GM19328 (cell line): ENCODE measurements around the gene GRHL1.

Experiments
- ATAC-seq: cut with Tn5 transposase; IDR thresholded peaks from one replicate; pipeline ENCODE4 v1.9.1; 2021; ENCODE audit warnings: mild to moderate bottlenecking, moderate library complexity; ENCODE audit not compliant: unreplicated experiment

The GRHL1 gene

DNA sequence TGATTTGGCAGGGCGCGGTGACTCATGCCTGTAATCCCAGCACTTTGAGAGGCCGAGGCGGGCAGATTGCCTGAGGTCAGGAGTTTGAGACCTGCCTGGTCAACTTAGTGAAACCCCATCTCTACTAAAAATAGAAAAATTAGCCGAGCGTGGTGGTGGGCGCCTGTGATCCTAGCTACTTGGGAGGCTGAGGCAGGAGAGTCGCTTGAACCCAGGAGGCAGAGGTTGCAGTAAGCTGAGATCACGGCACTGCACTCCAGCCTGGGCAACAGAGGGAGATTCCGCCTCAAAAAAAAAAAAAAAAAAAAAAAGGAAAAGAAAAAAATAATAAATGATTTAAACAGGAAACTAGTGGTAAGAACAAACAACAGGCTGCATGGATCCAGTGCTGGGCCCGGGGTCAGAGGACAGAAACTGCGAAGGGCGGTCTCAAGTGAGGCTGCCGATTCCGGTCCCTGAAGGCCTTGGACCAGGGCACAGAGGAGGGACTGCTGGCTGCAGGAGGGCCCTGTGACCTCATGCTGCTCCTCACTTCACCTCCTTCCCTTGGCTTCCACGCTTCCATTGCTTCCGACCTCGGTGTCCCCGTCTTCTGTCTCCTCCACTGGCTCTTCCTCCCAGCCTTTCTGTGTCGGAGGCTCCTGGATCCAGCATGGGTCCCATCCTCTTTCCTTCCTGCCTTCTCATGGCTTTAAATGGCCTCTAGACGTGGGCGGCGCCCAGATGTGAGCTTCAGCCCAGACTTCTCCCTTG lies 2.1 kb upstream of the GRHL1 start:
- ATAC-seq = no peak

DNA sequence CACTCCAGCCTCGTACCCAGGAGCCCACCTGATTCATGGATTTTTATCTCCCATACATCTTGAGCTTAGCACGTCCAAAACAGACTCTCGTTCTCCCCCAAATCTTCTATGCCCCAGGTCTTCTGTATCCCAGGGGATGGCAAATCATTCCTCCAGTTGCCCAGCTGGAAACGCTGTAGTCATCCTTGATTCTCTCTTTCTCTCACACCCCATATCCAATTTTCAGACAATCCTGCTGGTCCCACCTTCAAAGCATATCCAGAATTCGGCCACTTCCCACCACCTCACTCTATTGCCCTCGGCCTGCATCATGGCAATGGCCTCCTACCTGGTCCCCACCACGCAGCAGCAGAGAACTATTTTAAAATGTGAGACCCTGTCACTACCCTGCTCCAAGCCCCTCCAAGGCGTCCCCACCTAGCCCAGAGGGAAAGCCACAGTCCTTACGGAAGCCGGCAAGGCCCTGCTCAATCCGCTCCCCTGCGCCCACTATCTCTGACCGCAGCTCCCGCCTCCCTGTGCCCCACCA lies 1.4 kb upstream of the GRHL1 start:
- no peak for ATAC-seq

DNA sequence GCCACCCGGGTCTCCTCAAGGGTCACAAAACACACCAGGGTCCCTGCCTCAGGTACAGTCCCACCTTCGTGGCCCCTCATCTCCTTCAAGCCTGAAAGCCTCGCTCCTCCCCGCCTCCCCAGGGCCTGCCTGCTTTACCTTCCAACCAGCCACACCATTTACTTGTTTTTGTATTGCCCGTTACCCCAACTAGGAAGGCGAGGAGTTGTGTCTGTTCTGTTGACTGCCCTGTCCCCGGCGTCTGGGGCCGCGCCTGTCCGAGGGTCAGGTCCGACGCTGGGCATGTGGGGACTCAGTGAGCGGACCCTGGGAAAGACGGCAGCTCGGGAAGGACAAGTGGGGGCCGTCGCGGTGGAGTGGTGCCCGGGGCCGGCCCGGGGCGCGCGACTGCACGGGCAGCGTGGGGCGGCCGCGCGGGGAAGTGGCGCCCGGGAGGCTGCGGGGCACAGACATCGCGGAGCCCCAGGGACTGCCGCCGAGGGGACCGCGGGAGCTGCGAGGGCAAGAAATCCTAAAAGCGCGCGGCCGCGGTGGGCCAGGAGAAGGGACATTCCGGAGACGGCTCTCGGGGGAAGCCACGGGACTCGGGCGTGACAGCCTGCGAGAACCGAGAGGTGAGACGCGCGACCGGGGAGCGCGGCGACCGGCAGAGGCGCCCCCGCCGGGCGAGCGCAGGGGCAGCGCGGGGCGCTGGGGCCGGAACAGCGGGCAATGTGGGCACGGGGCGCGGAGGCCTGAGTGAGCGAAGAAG lies 797 bp upstream of the GRHL1 start:
- ATAC-seq = peak; percentile 22

DNA sequence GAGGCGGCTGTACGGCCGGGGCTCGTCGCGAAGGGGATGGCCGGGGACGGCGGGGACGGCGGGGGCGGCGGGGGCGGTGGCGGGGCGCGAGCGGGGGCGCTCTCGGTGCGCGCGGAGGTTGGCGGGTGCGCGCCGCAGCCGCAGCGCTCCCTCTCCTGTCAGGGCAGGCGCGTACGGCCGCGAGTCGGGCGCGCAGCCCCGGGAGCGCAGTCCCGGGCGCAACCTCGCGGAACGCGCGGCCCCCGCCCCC lies 296 bp upstream of the GRHL1 start:
- no peak for ATAC-seq

DNA sequence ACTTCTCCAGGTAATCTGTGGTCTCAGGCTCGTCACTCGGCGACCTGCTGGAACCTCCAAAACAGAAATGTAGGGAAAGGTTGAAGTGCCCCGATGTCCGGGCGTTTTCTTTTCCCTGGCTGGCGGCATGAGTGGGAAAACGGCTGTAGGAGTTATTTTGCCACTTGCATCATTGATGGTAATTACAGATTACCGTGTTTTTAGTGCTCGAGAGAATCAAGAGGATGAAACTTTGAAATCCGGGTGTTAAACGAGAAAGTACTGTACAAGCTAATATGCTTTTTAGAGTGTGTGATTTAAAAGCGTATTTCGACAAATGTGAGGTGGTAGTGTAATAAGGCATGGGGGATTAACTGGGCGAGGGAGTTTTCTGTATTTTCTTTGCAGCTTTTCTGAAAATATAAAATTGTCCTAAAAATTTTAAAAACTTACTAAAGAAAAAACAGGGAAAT lies 819 bp downstream of the GRHL1 start:
- ATAC-seq = no peak

DNA sequence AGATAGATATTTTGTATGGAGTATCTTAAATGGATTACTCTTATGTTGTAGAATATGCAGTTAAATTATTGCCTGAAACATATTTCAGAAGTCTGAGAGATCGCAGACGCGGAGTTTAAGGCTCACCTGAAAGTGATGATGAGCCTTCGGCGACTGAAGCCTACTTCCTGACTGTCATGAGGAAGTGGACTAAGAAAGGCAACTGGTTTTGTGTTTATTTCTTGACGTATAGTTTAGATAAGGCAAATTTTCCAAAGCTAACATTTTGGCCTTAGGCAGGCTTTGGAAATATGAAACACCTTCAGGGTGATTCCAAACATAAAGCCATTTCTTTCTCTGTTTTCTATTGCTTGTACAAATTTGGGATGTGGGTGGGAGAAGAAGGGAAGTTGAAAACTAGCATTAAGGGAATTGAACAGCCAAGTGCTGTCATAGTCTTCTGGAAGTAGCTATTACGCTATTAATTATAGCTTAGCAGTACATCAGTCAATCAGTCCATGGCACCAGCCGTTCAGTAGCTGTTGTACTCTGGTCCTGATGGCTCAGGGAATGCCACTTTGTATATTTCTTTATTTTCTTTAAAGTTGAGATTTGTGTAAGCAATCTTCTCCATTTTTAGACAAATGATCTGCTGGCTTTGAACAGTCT lies 1.5 kb downstream of the GRHL1 start:
- no peak for ATAC-seq

DNA sequence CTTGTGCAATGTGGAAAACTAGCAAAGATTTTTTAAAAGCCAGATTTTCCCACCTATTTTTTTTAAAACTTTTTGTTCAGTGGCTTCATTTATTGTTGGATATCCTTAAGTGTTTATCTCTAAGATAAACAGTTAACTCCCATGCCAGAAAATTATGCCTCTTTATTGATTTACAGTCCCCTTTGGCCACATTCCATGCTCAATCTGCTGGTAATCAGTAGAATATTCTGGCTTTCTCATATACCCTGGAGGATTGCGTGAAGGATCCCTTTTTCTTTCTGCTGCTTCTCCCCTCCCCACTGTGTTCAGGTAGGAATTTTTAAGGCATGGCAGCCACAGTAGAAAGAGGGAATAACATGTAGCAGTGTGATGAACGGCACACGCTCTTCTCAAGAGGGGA lies 2.6 kb downstream of the GRHL1 start:
- no peak for ATAC-seq

DNA sequence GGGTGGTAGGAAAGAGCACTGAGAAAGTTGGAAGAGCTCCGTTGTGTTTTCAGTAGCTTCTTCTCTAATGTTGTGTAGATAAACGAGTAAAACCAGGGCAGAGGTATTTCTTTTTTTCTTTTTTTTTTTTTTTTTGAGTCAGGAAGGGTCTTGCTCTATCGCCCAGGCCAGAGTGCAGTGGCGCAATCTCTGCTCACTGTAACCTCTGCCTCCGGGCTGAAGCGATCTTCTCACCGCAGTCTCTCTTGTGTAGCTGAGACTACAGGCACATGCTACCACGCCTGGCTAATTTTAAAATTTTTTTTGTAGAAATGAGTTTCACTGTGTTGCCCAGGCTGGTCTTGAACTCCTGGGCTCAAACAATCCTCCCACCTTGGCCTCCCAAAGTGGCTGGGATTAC lies 6.6 kb downstream of the GRHL1 start:
- ATAC-seq = no peak

DNA sequence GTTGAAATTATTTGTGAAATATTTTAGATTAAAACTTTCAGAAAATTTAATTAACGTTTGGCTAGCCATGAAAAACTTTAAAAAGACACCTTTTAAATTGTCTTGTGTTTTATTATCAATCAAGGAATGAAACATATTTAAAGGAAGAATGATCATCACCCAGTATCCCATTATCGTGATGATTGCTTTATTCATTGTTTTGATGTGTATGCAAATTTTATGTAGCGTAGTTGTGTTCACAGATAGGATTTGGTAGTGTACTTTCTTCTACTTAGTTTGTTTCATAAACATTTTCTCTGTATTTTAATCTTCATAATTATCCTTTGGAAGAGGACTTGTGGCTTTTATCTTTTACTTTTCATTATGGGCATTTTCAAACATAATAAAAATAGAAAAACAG lies 7.8 kb downstream of the GRHL1 start:
- no peak for ATAC-seq

DNA sequence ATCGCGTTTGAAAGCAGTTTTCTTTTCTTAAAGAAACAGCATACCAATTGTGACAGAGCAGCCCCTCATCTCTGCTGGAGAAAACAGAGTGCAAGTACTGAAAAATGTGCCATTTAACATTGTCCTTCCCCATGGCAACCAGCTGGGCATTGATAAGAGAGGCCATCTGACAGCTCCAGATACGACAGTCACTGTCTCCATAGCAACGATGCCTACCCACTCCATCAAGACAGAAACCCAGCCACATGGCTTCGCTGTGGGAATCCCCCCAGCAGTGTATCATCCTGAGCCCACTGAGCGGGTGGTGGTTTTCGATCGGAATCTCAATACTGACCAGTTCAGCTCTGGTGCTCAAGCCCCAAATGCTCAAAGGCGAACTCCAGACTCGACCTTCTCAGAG lies 9.5 kb downstream of the GRHL1 start:
- ATAC-seq = no peak

DNA sequence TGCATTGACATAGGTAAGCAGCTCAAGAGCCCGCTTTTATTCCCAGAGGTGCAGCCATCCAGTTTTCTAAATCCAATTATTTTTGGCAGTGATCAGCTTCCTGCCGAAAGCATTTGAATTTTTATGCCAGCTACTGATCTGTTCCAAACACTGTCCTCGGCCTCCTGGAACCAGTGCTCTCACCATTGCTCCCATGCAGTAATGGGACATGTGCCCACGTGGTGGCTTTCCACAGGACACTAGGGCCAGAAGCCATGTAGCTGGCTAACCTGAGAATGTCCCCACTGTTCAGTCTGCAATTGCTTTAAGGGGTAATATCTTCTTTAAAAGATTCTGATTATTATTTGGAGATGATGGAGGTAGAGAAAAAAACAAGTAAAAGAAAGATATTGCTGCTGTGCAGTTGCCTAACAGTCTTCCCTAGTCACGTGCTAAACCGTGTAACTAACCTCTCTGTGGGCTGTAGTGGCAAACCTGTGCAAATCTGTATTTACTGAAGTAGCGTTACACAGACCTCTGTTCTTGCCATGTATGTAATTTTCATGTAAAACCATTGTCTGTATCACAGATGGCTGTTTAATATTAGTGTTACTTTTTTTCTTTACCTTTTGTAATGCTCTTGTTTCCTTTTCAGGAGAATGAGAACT lies 13.0 kb downstream of the GRHL1 start:
- no peak for ATAC-seq

DNA sequence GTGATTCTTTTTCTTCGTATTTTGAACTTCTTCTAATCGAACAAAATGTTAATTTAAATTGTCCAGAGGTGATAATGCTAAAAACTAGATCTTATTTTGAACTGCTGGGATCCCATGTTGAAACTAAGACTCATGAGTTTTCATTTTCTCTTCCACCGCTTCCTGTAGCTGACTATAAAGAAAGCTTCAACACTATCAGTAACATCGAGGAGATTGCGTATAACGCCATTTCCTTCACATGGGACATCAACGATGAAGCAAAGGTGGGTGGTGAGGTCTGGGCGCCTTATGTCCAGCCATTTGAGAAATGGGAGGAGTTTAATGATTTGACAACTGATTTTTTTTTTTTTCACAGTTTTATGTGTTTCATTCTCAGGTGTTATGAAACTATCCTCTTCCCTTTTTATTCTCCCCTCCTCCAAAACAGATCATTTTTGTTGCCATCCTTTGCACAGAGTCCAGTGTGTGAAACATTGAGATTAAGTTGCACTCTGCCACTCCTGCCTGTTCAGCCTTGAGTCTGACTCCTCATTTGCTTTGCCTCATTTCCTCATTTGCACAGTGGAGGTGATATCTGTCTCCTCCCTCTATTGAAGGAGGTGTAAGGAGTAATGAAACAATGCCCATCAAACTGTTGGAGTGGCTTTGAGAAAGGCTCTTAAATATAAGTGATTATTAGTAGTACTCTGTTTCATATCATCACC lies 13.8 kb downstream of the GRHL1 start:
- no peak for ATAC-seq

DNA sequence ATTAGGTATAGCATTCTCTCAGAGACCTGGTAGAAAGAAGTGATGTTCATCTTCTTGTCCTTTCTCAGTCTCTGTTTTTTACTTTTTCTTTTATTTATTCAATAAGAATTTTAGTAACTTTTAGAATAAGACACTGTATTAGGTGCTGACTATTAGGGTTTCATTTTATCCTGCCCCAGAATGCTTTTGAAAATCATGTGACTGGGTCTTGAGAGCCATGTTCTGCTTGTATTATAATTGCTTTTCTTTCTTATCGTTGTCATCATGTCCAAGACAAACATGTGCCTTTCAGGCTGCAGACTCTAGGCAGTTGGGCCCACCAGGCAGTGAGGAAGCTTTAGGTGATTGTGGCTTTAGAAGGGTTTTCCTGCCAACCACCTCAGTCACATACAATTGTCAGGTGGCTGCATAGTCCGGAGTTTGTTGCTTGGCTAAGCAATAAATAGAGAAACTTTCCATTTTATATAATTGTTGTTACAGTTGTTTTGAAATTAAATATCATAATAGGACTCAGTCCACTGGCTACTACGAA lies 15.1 kb downstream of the GRHL1 start:
- no peak for ATAC-seq

DNA sequence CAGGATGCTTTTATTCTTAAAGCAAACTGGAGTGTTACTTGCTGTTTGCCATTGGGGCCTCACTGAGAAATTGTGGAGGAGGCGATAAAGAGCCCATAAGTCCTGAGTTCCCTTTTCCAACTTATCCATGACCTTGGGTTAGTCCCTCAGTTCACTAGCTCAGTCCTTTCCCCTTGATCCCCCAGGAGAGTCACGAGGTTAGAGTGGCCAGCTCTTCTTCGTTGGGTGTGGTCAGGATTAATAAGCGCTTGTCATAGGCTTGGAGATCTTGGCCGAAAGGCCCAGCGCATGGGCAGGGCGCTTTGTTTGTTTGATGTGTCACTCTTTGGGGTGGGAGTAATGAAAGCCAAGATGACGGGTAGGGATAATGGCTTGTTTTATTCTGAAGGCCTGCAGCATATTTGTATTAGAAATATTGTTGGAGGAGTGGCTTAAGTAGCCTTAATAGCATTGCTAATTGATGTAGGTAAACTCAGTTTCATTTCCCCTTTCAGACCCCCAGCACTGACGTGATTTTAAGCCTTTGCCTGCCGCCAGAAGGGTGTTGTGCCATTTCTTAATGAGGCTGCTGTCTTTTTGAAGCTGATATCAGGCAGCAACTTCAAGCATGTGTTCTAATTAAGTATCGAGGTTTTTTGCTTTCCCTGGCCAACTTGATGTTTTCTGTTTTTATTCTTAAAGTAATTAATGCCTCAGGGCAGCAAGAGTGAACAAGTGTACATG lies 15.7 kb downstream of the GRHL1 start:
- ATAC-seq = no peak

DNA sequence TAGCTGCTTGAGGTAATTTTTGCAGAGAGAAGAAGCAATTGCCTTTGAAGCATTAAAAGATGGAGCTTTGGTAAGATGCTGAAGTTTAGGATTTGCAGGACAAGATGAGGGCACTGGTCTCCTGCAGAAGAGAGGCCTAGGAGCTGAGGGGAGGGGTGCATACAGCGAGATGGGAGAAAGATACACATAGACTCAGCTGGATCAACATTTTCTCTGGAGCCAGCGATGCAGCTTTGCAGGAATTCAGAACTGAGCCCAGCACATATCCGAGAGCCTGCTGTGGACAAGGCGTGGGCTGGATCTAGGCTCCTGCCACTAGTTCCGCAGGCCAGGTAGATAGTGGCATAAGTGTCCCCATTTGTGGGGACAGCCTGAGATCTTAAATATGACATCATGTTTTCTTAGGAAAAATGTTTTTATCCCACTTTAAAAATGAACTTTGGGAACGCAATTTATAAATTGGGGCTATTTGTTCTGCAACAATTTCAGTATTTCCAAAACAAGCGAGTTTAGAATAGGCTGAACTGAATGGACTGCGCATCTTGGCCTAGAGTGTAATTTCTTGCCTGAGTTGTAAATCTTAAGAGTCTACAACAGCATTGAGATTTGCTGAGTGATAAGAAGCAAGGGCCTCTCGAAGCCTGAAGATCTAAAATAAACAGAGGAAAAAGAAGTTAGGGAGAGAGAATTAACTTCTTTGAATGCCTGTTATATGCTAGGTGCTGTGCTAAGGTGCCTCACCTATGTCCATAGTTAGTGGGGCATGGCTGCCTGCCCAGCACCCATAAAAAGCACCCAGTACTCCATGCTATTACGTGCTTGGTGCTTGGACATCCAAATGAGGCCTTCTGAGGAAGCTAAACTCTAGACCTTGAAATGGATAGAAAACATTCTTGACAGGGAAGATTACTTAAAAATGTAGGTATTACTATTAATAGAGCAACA lies 17.3 kb downstream of the GRHL1 start:
- no peak for ATAC-seq

DNA sequence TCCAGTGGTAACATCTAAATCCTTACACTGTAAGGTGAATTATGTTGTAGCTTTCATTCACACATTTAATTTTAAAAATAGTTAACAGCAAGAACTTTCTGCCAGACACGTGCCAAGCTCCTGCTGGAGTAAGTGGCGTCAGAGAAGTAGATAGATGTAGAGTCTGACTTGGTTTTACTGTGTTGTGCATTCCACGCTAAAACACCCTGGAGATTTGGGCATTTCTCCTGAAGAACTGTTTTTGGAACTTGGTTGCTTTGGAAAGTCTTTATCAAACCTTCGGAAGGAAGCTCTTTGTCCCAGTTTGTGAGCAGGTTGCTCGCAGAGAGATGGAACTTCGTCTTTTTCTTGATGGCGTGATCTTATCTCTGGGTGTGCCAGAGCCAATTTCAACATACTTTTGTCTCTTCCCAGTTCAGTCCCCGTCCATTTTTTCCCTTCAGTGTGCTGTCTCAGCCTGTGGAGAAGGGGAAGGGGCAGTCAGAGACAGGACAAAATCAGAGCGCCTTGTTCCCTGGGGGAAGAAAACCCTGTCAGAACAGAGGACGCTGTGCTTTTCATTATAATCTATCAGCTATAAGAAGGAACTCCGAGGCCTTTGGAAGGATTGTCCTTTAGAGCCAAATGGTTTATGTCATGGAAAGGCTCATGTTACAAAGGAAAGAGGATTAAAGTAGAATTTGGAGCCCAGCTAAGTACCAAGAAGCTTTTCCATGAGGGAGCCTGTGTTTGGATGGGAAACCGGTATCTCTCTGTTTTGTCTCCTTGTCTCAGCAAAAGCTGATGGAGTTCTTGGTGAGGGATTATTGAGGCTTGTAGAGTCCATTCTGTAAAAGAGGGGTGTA lies 18.9 kb downstream of the GRHL1 start:
- ATAC-seq = no peak

DNA sequence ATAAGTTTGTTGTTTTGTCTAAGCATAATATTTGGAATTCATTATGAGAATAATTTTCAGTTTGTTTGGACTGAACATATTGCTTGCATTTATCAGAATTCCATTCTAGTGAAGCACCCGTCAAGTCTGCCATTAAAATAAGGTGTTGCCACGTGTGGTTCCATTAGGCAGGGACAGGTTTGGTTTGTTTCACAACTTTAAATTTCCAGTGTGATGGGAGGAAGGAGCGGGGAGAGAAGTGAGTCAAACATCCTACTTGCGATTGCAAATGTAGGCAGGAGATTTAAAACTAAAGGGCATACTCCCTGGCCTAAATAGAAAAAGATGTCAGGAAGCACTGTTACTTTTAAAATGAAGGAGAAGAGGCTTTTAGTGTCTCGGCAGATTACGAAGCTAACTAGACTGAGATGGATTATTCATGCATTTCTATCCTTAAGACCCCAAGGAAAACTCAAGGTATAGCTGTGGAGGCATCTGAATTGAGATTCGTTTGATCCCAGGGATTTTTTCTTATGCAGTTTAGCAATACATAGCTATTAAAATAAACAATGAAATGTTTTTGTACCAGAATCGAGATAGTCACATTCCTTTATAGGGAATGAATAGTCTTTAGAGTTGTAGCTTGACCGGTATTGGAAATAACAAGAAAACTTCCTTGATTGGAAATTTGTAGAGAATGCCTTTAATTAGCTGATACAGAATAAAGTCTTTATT lies 19.8 kb downstream of the GRHL1 start:
- no peak for ATAC-seq
